SK-N-SH (cell line): ENCODE data around the gene HOXA4. TPM values are rescaled to one million over a fixed set of nuclear protein-coding genes. Genes with fewer than 3 reads are reported as not detected.

Experiments
- CTCF ChIA-PET: fragments of 300-600, 350-600 bp; formaldehyde crosslinking; extraction: SDS; loops from one replicate; lab custom pipeline; 2021; lab: Yijun Ruan, JAX
- POLR2A ChIA-PET: fragments of 350-600 bp; sonication (Branson Sonifier 250); formaldehyde crosslinking; extraction: SDS; loops from one replicate; lab custom pipeline; 2020; ENCODE audit warnings: antibody characterized with exemption, inconsistent platforms; lab: Yijun Ruan, JAX
- DNase-seq: peaks from one replicate; pipeline ENCODE4 v3.0.0; 2012
- H2AFZ ChIP-seq: fragments of 200-600 bp; sonication (generic); 2 replicates; pipeline ENCODE4 v1.8.1; 2016; ENCODE audit warnings: antibody characterized with exemption, mild to moderate bottlenecking, low read depth
- H3F3A ChIP-seq: fragments of 200-600 bp; sonication (generic); replicated peaks from 2 replicates; pipeline ENCODE3; 2016; ENCODE audit warnings: antibody characterized with exemption, mild to moderate bottlenecking; ENCODE audit not compliant: insufficient read depth
- H3K27ac ChIP-seq, 2 experiments: fragments of 200-500 bp in 1 of 2; fragments of 200-600 bp in 1 of 2; sonication (Bioruptor generic) in 1 of 2; sonication (generic), shearing (Covaris generic) in 1 of 2; 2 replicates each; pipeline versions ENCODE4 v1.5.1 to v1.6.1; 2014 to 2016; ENCODE audit warnings: low read depth in 2 of 2, inconsistent platforms in 1 of 2, low read length in 1 of 2, mild to moderate bottlenecking in 1 of 2, mixed read lengths in 1 of 2
- H3K27me3 ChIP-seq: fragments of 200-600 bp; sonication (generic), shearing (Covaris generic); 2 replicates; pipeline ENCODE4 v1.6.1; 2016; ENCODE audit warnings: mixed run types; ENCODE audit not compliant: insufficient read depth
- H3K36me3 ChIP-seq, 2 experiments: fragments of 200-500 bp in 1 of 2; fragments of 200-600 bp in 1 of 2; sonication (Bioruptor generic) in 1 of 2; sonication (generic) in 1 of 2; replicated peaks in 1 of 2; 2 replicates each; pipeline versions ENCODE3 to v1.5.1; 2014 to 2016; ENCODE audit warnings: low read length in 1 of 2, mild to moderate bottlenecking in 1 of 2; ENCODE audit not compliant: insufficient read depth in 2 of 2, control insufficient read depth in 1 of 2
- H3K4me1 ChIP-seq, 2 experiments: fragments of 200-500 bp in 1 of 2; fragments of 200-600 bp in 1 of 2; sonication (Bioruptor generic) in 1 of 2; sonication (generic), shearing (Covaris generic) in 1 of 2; 2 replicates each; pipeline versions ENCODE4 v1.5.1 to v1.6.1; 2014 to 2016; ENCODE audit warnings: low read depth in 1 of 2, low read length in 1 of 2, mixed run types in 1 of 2; ENCODE audit not compliant: insufficient read depth in 2 of 2, control insufficient read depth in 1 of 2
- H3K4me2 ChIP-seq: fragments of 200-600 bp; sonication (generic), shearing (Covaris generic); 2 replicates; pipeline ENCODE4 v1.6.1; 2017; ENCODE audit warnings: mixed run types
- H3K4me3 ChIP-seq, 2 experiments: fragments of 200-500 bp in 1 of 2; fragments of 200-600 bp in 1 of 2; sonication (Bioruptor generic) in 1 of 2; sonication (generic), shearing (Covaris generic) in 1 of 2; 2 replicates each; pipeline versions ENCODE4 v1.5.1 to v1.8.1; 2014 to 2016; ENCODE audit warnings: low read depth in 2 of 2, inconsistent platforms in 1 of 2, low read length in 1 of 2, mild to moderate bottlenecking in 1 of 2, mixed read lengths in 1 of 2, moderate library complexity in 1 of 2
- H3K79me2 ChIP-seq: fragments of 200-600 bp; sonication (generic); 2 replicates; pipeline ENCODE4 v1.8.1; 2017; ENCODE audit warnings: mild to moderate bottlenecking; ENCODE audit not compliant: insufficient read depth
- H3K9ac ChIP-seq: fragments of 200-600 bp; sonication (generic); 2 replicates; pipeline ENCODE4 v1.6.1; 2017; ENCODE audit warnings: mixed run types
- H3K9me2 ChIP-seq: fragments of 200-600 bp; sonication (generic); 2 replicates; pipeline ENCODE4 v1.6.1; 2017; ENCODE audit warnings: mixed run types
- H3K9me3 ChIP-seq: fragments of 200-600 bp; sonication (generic); 2 replicates; pipeline ENCODE4 v1.6.1; 2017; ENCODE audit warnings: mixed run types, mild to moderate bottlenecking, moderate library complexity
- H4K20me1 ChIP-seq: fragments of 200-600 bp; sonication (generic); 2 replicates; pipeline ENCODE4 v1.6.1; 2017; ENCODE audit warnings: mild to moderate bottlenecking, mixed run types; ENCODE audit not compliant: insufficient read depth
- CHD2 ChIP-seq: fragments of 150-350 bp; IDR thresholded peaks from 2 replicates; pipeline ENCODE4 v1.6.1; 2018; ENCODE audit warnings: low read length; ENCODE audit not compliant: partially characterized antibody
- ELF1 ChIP-seq: IDR thresholded peaks from 2 replicates; pipeline ENCODE4 v1.4.0; 2012
- FOXJ3 ChIP-seq: sonication (generic); formaldehyde crosslinking; IDR thresholded peaks from 2 replicates; pipeline ENCODE4 v1.5.1; 2020; ENCODE audit warnings: mild to moderate bottlenecking, missing genetic modification reagents
- JUND ChIP-seq: IDR thresholded peaks from 2 replicates; pipeline ENCODE4 v1.4.0; 2012
- MEF2A ChIP-seq: IDR thresholded peaks from 2 replicates; pipeline ENCODE4 v1.4.0; 2012; ENCODE audit warnings: low read depth, borderline replicate concordance
- MXI1 ChIP-seq: IDR thresholded peaks from 2 replicates; pipeline ENCODE4 v1.6.1; 2012; ENCODE audit warnings: mild to moderate bottlenecking, low read depth, low read length, improper control_type of control experiment
- NRF1 ChIP-seq: IDR thresholded peaks from 2 replicates; pipeline ENCODE4 v1.6.1; 2012; ENCODE audit warnings: low read depth, mild to moderate bottlenecking, low read length
- POLR2AphosphoS5 ChIP-seq: IDR thresholded peaks from 2 replicates; pipeline ENCODE4 v1.6.1; 2012; ENCODE audit warnings: low read depth, low read length
- RAD21 ChIP-seq: IDR thresholded peaks from 2 replicates; pipeline ENCODE4 v1.6.1; 2012; ENCODE audit warnings: mild to moderate bottlenecking, low read length
- RCOR1 ChIP-seq: fragments of 150-350 bp; IDR thresholded peaks from 2 replicates; pipeline ENCODE4 v1.6.1; 2017; ENCODE audit warnings: antibody characterized with exemption, low read length
- RFX5 ChIP-seq: IDR thresholded peaks from 2 replicates; pipeline ENCODE4 v1.6.1; 2012; ENCODE audit warnings: mild to moderate bottlenecking, improper control_type of control experiment, low read length
- SIN3A ChIP-seq: IDR thresholded peaks from 2 replicates; pipeline ENCODE4 v1.6.1; 2012; ENCODE audit warnings: low read depth, mild to moderate bottlenecking, low read length, moderate library complexity, borderline replicate concordance
- SMC3 ChIP-seq: IDR thresholded peaks from 2 replicates; pipeline ENCODE4 v1.6.1; 2012; ENCODE audit warnings: low read depth, low read length, improper control_type of control experiment
- TCF12 ChIP-seq: IDR thresholded peaks from 2 replicates; pipeline ENCODE4 v1.4.0; 2012
- TEAD4 ChIP-seq: IDR thresholded peaks from 2 replicates; pipeline ENCODE4 v1.4.0; 2012; ENCODE audit warnings: mild to moderate bottlenecking, borderline replicate concordance; ENCODE audit not compliant: insufficient read depth
- YY1 ChIP-seq: IDR thresholded peaks from 2 replicates; pipeline ENCODE4 v1.4.0; 2012; ENCODE audit warnings: low read depth, mild to moderate bottlenecking
- WGBS: methylation state at CpG from one replicate; pipeline ENCODE4 v1.1.6; 2017; ENCODE audit warnings: low lambda C conversion rate; 5-methylcytosine and 5-hydroxymethylcytosine counted together
- polyA plus RNA-seq, 3 experiments: library from polyadenylated mRNA; depleted of rRNA; stranded (reverse); fragments of >200 nt; gene quantifications; 2 replicates each; pipeline ENCODE4 v1.2.3, GENCODE V29; 2012
- TF ChIP-seq, protein P1 (sequence below): IDR thresholded peaks from 2 replicates; pipeline ENCODE4 v1.6.1; 2012; ENCODE audit warnings: mild to moderate bottlenecking, low read depth, low read length, moderate library complexity
- TF ChIP-seq, protein P2 (sequence below): fragments of 150-350 bp; IDR thresholded peaks from 2 replicates; pipeline ENCODE4 v1.6.1; 2017; ENCODE audit warnings: antibody characterized with exemption, low read length, low read depth, borderline replicate concordance
- TF ChIP-seq, protein P3 (sequence below): IDR thresholded peaks from 2 replicates; pipeline ENCODE4 v1.4.0; 2012; ENCODE audit warnings: low read depth

The HOXA4 gene
- polyA plus RNA-seq, 1 of the 3 experiments (the other 2 are of a cell fraction), result not detected

DNA sequence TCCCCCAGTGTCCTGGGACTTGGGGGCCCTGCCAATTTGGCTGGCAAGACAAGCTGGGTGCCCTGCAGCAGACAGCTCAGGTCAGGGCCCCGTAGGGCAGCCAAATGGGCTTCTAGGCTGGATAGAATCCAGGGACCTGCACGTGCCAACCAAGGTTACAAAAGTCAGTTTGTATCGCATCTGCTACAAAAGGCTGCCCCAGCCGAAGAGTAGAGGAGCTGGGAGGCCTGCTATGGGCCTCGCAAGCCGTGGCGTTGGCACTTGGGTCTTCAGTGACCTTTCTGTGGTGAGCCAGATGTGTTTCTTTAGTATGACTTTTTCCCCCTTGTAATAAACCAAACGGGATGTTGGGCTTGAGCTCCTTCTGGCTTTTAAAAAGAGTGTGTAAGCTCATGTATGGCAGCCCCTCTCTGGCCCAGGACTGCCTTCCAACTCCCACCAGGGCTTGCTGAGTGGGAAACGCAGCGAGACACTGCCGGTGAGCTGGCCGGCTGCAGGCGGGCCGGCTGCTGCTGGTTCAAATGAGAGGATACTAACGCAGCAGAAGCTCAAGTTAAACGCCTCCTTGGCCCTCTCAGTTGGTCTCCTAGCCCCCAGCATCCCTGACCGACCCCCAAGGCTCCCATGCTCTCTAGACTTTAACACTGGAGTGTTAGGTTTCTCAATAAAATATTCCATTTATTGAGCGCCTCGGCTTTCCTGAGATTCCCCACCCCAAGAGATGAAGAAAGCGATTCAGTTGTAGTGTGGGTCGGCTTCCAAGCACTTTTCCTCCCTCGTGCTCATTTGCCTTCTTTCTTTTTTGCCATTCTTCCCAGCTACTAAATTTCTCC is 46.6 kb upstream of the HOXA4 start:
- Histone ChIP-seq H3K9me3 (no peaks in the 10 kb centered on the region), H3K36me3 (no peaks in the 10 kb centered on the region), H3K9ac (no peak overlapping the region)
- ChIA-PET CTCF (interaction anchor here (1.0 to 12.3 kb wide), 8 partner anchors 11 to 901 kb away, joined by 3 to 205 read pairs (median 14); partner anchors contain the start of genes HOXA11 and HOXA9), POLR2A (no interaction called here)
- 44% methylated on average over 22 of the region's 22 CpGs for WGBS
- TF ChIP-seq, protein P1, sequence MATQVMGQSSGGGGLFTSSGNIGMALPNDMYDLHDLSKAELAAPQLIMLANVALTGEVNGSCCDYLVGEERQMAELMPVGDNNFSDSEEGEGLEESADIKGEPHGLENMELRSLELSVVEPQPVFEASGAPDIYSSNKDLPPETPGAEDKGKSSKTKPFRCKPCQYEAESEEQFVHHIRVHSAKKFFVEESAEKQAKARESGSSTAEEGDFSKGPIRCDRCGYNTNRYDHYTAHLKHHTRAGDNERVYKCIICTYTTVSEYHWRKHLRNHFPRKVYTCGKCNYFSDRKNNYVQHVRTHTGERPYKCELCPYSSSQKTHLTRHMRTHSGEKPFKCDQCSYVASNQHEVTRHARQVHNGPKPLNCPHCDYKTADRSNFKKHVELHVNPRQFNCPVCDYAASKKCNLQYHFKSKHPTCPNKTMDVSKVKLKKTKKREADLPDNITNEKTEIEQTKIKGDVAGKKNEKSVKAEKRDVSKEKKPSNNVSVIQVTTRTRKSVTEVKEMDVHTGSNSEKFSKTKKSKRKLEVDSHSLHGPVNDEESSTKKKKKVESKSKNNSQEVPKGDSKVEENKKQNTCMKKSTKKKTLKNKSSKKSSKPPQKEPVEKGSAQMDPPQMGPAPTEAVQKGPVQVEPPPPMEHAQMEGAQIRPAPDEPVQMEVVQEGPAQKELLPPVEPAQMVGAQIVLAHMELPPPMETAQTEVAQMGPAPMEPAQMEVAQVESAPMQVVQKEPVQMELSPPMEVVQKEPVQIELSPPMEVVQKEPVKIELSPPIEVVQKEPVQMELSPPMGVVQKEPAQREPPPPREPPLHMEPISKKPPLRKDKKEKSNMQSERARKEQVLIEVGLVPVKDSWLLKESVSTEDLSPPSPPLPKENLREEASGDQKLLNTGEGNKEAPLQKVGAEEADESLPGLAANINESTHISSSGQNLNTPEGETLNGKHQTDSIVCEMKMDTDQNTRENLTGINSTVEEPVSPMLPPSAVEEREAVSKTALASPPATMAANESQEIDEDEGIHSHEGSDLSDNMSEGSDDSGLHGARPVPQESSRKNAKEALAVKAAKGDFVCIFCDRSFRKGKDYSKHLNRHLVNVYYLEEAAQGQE, result no peak
- no peak for TF ChIP-seq ELF1
- no peak for TF ChIP-seq MEF2A
- TF ChIP-seq FOXJ3 (CRISPR knock-in tag), result no peak
- no peak for TF ChIP-seq SIN3A
- no peak for TF ChIP-seq RAD21
- no peak for TF ChIP-seq YY1
- TF ChIP-seq RCOR1, result no peak
- no peak for TF ChIP-seq JUND
- TF ChIP-seq, protein P2, sequence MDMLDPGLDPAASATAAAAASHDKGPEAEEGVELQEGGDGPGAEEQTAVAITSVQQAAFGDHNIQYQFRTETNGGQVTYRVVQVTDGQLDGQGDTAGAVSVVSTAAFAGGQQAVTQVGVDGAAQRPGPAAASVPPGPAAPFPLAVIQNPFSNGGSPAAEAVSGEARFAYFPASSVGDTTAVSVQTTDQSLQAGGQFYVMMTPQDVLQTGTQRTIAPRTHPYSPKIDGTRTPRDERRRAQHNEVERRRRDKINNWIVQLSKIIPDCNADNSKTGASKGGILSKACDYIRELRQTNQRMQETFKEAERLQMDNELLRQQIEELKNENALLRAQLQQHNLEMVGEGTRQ, result no peak
- no peak for TF ChIP-seq NRF1
- TF ChIP-seq, all 33 proteins: peak for 0
- Histone ChIP-seq H3K9me2 (no peaks in the 10 kb centered on the region), H3K79me2 (no peaks in the 10 kb centered on the region), H3K27ac (no peak overlapping the region), H3K4me1 (peaks cover 0 to 4% of the 10 kb centered on the region in 2 experiments; a peak in 1 of 4 replicates), H3F3A (no peaks in the 10 kb centered on the region), H4K20me1 (no peaks in the 10 kb centered on the region), H3K27me3 (peaks cover 97% of the 10 kb centered on the region), H2AFZ (no peak overlapping the region), H3K4me2 (no peak overlapping the region), H3K4me3 (no peak overlapping the region)
- no peak for DNase-seq

DNA sequence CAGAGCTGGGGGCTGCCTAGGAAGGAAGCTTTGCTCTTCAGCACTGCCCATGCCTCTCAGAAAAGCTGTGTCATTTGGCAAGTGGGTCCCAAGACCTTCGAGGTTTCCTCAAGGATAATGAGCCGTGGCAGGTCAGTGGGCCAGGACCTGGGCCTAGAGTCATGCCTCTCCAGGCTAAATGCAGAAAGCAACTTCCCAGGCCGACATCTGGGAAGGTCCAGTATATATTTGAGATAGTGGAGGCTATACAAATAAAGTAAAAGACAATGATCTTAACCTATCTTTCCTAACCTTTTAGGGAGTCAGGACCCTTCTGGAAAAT is 45.9 kb upstream of the HOXA4 start:
- 34% methylated on average over 3 of the region's 3 CpGs for WGBS
- no peak overlapping the region for H3K4me3 ChIP-seq
- no peaks in the 10 kb centered on the region for H3K79me2 ChIP-seq
- no peaks in the 10 kb centered on the region for H3K36me3 ChIP-seq
- no peaks in the 10 kb centered on the region for H3K9me3 ChIP-seq
- no peak overlapping the region for H3K27ac ChIP-seq
- no peaks in the 10 kb centered on the region for H4K20me1 ChIP-seq
- CTCF ChIA-PET, result interaction anchor here (1.0 to 12.3 kb wide), 8 partner anchors 10 to 902 kb away, joined by 3 to 205 read pairs (median 4); partner anchors contain the start of genes HOXA11 and HOXA9
- no peak overlapping the region for H3K4me2 ChIP-seq
- no peak overlapping the region for H3K9ac ChIP-seq
- no peaks in the 10 kb centered on the region for H3K9me2 ChIP-seq
- TF ChIP-seq RAD21 (no peak), CHD2 (no peak), POLR2AphosphoS5 (no peak), MEF2A (no peak), NRF1 (no peak), MXI1 (no peak), RCOR1 (no peak), TCF12 (no peak), YY1 (no peak), RFX5 (no peak), TEAD4 (no peak), SMC3 (no peak)
- TF ChIP-seq, protein P3, sequence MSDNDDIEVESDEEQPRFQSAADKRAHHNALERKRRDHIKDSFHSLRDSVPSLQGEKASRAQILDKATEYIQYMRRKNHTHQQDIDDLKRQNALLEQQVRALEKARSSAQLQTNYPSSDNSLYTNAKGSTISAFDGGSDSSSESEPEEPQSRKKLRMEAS, result no peak
- TF ChIP-seq, all 33 proteins: peak for 0
- Histone ChIP-seq H3K27me3 (peaks cover 98% of the 10 kb centered on the region), H3K4me1 (peaks cover 0 to 4% of the 10 kb centered on the region in 2 experiments; a peak in 1 of 4 replicates), H2AFZ (no peak overlapping the region), H3F3A (no peaks in the 10 kb centered on the region)
- POLR2A ChIA-PET, result no interaction called here
- no peak for DNase-seq
